ENCODE measurements around the gene YWHAE. TPM values are rescaled to one million over a fixed set of nuclear protein-coding genes. Genes with fewer than 3 reads are reported as not detected.

Gene YWHAE
- total RNA-seq, 1 experiment from 2014 or later: 1,033 TPM

DNA sequence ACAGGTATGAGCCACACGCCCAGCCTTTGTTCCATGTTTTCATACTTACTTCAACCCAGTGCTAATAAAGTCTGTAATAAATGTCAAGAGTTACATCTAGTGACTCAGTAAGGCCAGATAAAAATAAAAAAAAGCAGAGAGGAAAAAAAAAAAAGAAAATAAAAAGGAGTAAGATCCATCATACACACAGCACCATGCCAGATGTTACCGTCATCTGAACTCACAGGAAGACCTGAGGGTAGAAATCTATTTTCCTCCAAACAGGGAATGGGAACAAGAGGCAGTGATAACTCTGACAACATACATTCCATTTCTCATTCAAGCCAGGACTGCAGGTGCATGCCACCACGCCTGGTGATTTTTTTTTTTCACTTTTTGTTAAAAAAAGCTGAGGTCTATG is 35.3 kb upstream of the YWHAE start (continued):
- TF ChIP-seq FOXJ3 (CRISPR knock-in tag; IDR thresholded peaks at IDR 0.05; ENCODE audit: borderline replicate concordance) (no peak), ZNF423 (CRISPR knock-in tag; IDR thresholded peaks at IDR 0.05) (no peak), SP1 (CRISPR knock-in tag; conservative IDR thresholded peaks at IDR 0.05) (no peak), ZNF232 (CRISPR knock-in tag; IDR thresholded peaks at IDR 0.05) (no peak)

DNA sequence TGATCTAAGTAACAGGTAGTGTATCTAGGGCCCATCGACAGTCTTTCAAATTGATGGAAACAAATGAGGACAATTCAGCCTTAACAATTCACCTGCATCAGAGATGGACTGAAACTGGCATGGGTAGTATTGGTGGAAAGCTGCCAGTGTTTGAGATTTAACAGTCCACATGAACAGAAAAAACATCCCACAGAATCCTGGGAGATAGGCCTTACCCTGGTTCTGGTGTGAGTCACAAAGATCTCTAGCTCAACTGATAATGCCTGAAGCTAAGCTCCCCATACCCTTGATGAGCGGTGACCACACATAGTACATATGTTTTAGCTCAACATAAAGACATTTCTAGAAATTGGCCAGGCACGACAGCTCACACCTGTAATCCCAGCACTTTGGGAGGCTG is 34.1 kb upstream of the YWHAE start:
- DNase-seq (ENCODE audit: low spot score) (no peak), ATAC-seq (no peak)
- Mint-ChIP-seq H3K9me3 (no peaks in the 10 kb centered on the region), H3K27ac (no peak overlapping the region), H3K27me3 (ENCODE audit: low read depth) (no peaks in the 10 kb centered on the region), H3K4me1 (peaks cover 5% of the 10 kb centered on the region; the same call in 1 of the 2 replicates), H3K36me3 (peaks cover 53% of the 10 kb centered on the region), H3K4me3 (no peak overlapping the region)
- CTCF ChIA-PET: interaction anchor here (1.3 to 2.2 kb wide), 3 partner anchors 69 to 140 kb away, joined by 3 to 7 read pairs (median 3); no protein-coding TSS in a partner anchor
- no peak for TF ChIP-seq JUN (CRISPR knock-in tag; IDR thresholded peaks at IDR 0.05)
- TF ChIP-seq TCF7 (CRISPR knock-in tag; IDR thresholded peaks at IDR 0.05; ENCODE audit: low read depth): no peak
- TF ChIP-seq EMX1 (CRISPR knock-in tag; IDR thresholded peaks at IDR 0.05): no peak
- no peak for TF ChIP-seq IRF2 (CRISPR knock-in tag; IDR thresholded peaks at IDR 0.05; ENCODE audit: borderline replicate concordance, low read depth)
- TF ChIP-seq, protein P1, sequence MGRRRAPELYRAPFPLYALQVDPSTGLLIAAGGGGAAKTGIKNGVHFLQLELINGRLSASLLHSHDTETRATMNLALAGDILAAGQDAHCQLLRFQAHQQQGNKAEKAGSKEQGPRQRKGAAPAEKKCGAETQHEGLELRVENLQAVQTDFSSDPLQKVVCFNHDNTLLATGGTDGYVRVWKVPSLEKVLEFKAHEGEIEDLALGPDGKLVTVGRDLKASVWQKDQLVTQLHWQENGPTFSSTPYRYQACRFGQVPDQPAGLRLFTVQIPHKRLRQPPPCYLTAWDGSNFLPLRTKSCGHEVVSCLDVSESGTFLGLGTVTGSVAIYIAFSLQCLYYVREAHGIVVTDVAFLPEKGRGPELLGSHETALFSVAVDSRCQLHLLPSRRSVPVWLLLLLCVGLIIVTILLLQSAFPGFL (CRISPR knock-in tag; IDR thresholded peaks at IDR 0.05; ENCODE audit: borderline replicate concordance): no peak
- TF ChIP-seq CREB1 (CRISPR knock-in tag; IDR thresholded peaks at IDR 0.05): no peak
- POLR2A ChIA-PET: no interaction called here

DNA sequence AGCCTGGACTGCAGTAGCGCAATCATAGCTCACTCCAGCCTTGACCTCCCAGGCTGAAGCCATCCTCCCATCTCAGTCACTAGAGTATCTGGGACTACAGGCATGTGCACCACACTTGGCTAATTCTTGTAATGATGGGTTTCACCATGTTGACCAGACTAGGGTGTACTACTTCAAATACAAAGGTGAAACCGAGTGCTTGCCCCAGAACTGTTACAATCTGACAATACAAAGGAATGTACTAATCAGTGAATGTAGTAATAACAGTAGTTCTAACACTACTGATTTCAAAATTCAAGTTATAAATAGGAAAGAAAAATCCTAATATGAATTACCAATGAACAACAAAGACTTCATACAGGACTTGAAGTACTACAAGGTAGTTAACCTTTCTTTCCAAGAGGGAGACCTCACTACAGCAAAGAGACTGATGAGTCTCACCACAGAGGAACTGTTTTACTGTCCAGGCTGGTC is 31.6 kb upstream of the YWHAE start:
- H3K4me3 Mint-ChIP-seq: no peak overlapping the region
- no peak for ATAC-seq
- ChIA-PET POLR2A (no interaction called here), CTCF (no interaction called here)
- H3K4me1 Mint-ChIP-seq: peaks cover 5% of the 10 kb centered on the region; the same call in 1 of the 2 replicates
- H3K27me3 Mint-ChIP-seq (ENCODE audit: low read depth): no peaks in the 10 kb centered on the region
- H3K36me3 Mint-ChIP-seq: peaks cover 65% of the 10 kb centered on the region
- no peak for DNase-seq (ENCODE audit: low spot score)
- no peaks in the 10 kb centered on the region for H3K9me3 Mint-ChIP-seq
- peak overlapping the region; percentile 71 for H3K27ac Mint-ChIP-seq
- TF ChIP-seq NR1H2 (CRISPR knock-in tag; IDR thresholded peaks at IDR 0.05): no peak
- TF ChIP-seq, protein P2, sequence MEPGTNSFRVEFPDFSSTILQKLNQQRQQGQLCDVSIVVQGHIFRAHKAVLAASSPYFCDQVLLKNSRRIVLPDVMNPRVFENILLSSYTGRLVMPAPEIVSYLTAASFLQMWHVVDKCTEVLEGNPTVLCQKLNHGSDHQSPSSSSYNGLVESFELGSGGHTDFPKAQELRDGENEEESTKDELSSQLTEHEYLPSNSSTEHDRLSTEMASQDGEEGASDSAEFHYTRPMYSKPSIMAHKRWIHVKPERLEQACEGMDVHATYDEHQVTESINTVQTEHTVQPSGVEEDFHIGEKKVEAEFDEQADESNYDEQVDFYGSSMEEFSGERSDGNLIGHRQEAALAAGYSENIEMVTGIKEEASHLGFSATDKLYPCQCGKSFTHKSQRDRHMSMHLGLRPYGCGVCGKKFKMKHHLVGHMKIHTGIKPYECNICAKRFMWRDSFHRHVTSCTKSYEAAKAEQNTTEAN (CRISPR knock-in tag; IDR thresholded peaks at IDR 0.05): no peak
- no peak for TF ChIP-seq ZNF121 (CRISPR knock-in tag; IDR thresholded peaks at IDR 0.05)
- TF ChIP-seq NFE2L1 (CRISPR knock-in tag; IDR thresholded peaks at IDR 0.05): no peak
- no peak for TF ChIP-seq ZNF671 (CRISPR knock-in tag; IDR thresholded peaks at IDR 0.05)
- TF ChIP-seq MYBL2 (CRISPR knock-in tag; IDR thresholded peaks at IDR 0.05): no peak
- TF ChIP-seq IRF2 (CRISPR knock-in tag; IDR thresholded peaks at IDR 0.05; ENCODE audit: borderline replicate concordance, low read depth): no peak
- TF ChIP-seq, protein P3, sequence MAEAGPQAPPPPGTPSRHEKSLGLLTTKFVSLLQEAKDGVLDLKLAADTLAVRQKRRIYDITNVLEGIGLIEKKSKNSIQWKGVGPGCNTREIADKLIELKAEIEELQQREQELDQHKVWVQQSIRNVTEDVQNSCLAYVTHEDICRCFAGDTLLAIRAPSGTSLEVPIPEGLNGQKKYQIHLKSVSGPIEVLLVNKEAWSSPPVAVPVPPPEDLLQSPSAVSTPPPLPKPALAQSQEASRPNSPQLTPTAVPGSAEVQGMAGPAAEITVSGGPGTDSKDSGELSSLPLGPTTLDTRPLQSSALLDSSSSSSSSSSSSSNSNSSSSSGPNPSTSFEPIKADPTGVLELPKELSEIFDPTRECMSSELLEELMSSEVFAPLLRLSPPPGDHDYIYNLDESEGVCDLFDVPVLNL (CRISPR knock-in tag; IDR thresholded peaks at IDR 0.05; ENCODE audit: borderline replicate concordance, low read depth): no peak
- TF ChIP-seq ESRRA (CRISPR knock-in tag; IDR thresholded peaks at IDR 0.05; ENCODE audit: borderline replicate concordance): no peak
- TF ChIP-seq, protein P4, sequence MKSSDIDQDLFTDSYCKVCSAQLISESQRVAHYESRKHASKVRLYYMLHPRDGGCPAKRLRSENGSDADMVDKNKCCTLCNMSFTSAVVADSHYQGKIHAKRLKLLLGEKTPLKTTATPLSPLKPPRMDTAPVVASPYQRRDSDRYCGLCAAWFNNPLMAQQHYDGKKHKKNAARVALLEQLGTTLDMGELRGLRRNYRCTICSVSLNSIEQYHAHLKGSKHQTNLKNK (CRISPR knock-in tag; IDR thresholded peaks at IDR 0.05): no peak
- TF ChIP-seq TEAD4 (CRISPR knock-in tag; IDR thresholded peaks at IDR 0.05): no peak
- TF ChIP-seq, protein P5, sequence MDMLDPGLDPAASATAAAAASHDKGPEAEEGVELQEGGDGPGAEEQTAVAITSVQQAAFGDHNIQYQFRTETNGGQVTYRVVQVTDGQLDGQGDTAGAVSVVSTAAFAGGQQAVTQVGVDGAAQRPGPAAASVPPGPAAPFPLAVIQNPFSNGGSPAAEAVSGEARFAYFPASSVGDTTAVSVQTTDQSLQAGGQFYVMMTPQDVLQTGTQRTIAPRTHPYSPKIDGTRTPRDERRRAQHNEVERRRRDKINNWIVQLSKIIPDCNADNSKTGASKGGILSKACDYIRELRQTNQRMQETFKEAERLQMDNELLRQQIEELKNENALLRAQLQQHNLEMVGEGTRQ (CRISPR knock-in tag; IDR thresholded peaks at IDR 0.05): no peak
- no peak for TF ChIP-seq ZNF138 (CRISPR knock-in tag; conservative IDR thresholded peaks at IDR 0.05)
- TF ChIP-seq, protein P6, sequence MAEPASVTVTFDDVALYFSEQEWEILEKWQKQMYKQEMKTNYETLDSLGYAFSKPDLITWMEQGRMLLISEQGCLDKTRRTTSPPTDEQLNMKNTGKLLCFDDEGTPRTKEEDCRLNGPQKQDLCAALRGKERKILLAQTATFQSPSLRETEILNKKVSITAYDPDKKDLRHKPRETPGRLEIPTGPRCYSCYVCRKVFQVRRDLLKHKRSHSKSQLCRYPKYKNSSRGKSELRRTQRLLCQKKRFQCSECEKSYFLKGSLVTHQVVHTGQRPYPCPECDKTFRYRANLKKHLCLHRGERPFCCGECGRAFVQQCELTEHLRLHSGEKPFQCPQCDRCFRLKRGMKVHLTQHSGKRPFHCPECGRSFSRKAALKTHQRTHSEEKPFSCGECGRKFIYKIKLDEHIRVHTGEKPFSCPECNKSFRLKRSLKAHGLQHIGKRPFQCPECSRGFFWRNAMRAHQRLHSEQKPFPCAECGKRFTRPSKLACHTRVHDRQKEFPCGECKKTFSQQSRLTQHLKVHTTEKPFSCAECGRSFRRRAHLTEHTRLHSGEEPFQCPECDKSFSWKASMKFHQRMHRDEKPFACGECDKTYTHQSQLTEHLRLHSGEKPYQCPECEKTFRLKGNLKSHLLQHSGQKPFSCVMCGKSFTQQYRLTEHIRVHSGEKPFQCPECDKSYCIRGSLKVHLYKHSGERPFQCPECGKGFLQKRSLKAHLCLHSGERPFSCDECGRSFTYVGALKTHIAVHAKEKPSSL (CRISPR knock-in tag; conservative IDR thresholded peaks at IDR 0.05): no peak
- TF ChIP-seq, protein P7, sequence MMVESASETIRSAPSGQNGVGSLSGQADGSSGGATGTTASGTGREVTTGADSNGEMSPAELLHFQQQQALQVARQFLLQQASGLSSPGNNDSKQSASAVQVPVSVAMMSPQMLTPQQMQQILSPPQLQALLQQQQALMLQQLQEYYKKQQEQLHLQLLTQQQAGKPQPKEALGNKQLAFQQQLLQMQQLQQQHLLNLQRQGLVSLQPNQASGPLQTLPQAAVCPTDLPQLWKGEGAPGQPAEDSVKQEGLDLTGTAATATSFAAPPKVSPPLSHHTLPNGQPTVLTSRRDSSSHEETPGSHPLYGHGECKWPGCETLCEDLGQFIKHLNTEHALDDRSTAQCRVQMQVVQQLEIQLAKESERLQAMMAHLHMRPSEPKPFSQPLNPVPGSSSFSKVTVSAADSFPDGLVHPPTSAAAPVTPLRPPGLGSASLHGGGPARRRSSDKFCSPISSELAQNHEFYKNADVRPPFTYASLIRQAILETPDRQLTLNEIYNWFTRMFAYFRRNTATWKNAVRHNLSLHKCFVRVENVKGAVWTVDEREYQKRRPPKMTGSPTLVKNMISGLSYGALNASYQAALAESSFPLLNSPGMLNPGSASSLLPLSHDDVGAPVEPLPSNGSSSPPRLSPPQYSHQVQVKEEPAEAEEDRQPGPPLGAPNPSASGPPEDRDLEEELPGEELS (CRISPR knock-in tag; IDR thresholded peaks at IDR 0.05): no peak
- TF ChIP-seq, protein P8, sequence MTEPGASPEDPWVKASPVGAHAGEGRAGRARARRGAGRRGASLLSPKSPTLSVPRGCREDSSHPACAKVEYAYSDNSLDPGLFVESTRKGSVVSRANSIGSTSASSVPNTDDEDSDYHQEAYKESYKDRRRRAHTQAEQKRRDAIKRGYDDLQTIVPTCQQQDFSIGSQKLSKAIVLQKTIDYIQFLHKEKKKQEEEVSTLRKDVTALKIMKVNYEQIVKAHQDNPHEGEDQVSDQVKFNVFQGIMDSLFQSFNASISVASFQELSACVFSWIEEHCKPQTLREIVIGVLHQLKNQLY (CRISPR knock-in tag; IDR thresholded peaks at IDR 0.05): no peak

Data from WTC11 (cell line).